PC-3 (cell line): ENCODE measurements around the gene KRTAP3-3. TPM values are rescaled to one million over a fixed set of nuclear protein-coding genes. Genes with fewer than 3 reads are reported as not detected.

Source experiments
- ATAC-seq: fragments of 200-7000 bp; cut with Tn5 transposase; 2 replicates; pipeline ENCODE4 v1.9.1; 2020; ENCODE audit warnings: mild to moderate bottlenecking, moderate library complexity
- BruUV-seq: library from RNA; stranded (reverse); fragments of 400-500 nt; replicated peaks from 2 replicates; lab custom pipeline; 2021; lab: Mats Ljungman, UMichigan
- CTCF ChIA-PET: fragments of 300-600 bp; sonication (Branson Sonifier 250); formaldehyde crosslinking; loops from one replicate; lab custom pipeline; 2022; ENCODE audit warnings: antibody characterized with exemption; lab: Charles Lee
- POLR2A ChIA-PET: fragments of 300-600 bp; sonication (Branson Sonifier 250); formaldehyde crosslinking; loops from one replicate; lab custom pipeline; 2022; ENCODE audit warnings: antibody characterized with exemption; ENCODE audit not compliant: unreplicated experiment; lab: Charles Lee
- DNase-seq: peaks from one replicate; pipeline ENCODE4 v3.0.0-alpha.2; 2015
- H2AFZ ChIP-seq: fragments of 300-600 bp; sonication (generic); 2 replicates; pipeline ENCODE4 v1.6.0; 2016; ENCODE audit warnings: antibody characterized with exemption, low read length
- H3F3A ChIP-seq: fragments of 300-600 bp; sonication (generic); one replicate; pipeline ENCODE4 v1.6.0; 2017; ENCODE audit warnings: antibody characterized with exemption, low read length, control low read depth, mild to moderate bottlenecking; ENCODE audit not compliant: unreplicated experiment
- H3K27ac ChIP-seq: fragments of 300-600 bp; sonication (generic); 2 replicates; pipeline ENCODE4 v1.5.1; 2016; ENCODE audit warnings: mild to moderate bottlenecking, low read length
- H3K27me3 ChIP-seq: fragments of 300-600 bp; sonication (generic); 2 replicates; pipeline ENCODE4 v1.6.1; 2016; ENCODE audit warnings: low read length, mixed read lengths
- H3K36me3 ChIP-seq: fragments of 300-600 bp; sonication (generic); 2 replicates; pipeline ENCODE4 v1.6.1; 2016; ENCODE audit warnings: low read depth, mixed run types, low read length, mixed read lengths
- H3K4me1 ChIP-seq: fragments of 300-600 bp; sonication (generic); 2 replicates; pipeline ENCODE4 v1.5.1; 2016; ENCODE audit warnings: low read length; ENCODE audit not compliant: insufficient read depth
- H3K4me2 ChIP-seq: fragments of 300-600 bp; sonication (generic); 2 replicates; pipeline ENCODE4 v1.6.0; 2016; ENCODE audit warnings: low read length
- H3K4me3 ChIP-seq: fragments of 300-600 bp; sonication (generic); 2 replicates; pipeline ENCODE4 v1.5.1; 2016; ENCODE audit warnings: mild to moderate bottlenecking, low read length, mixed read lengths
- H3K79me2 ChIP-seq: fragments of 300-600 bp; sonication (generic); 2 replicates; pipeline ENCODE4 v1.6.1; 2017; ENCODE audit warnings: low read length, mixed read lengths
- H3K9ac ChIP-seq: fragments of 300-600 bp; sonication (generic); 2 replicates; pipeline ENCODE4 v1.6.0; 2016; ENCODE audit warnings: mild to moderate bottlenecking, low read length
- H3K9me2 ChIP-seq: fragments of 300-600 bp; sonication (generic); replicated peaks from 2 replicates; pipeline ENCODE4 v1.6.1; 2016; ENCODE audit warnings: mixed run types, low read length, mixed read lengths
- H3K9me3 ChIP-seq: fragments of 300-600 bp; sonication (generic); 2 replicates; pipeline ENCODE4 v1.6.1; 2016; ENCODE audit warnings: low read length, mixed read lengths
- H4K20me1 ChIP-seq: fragments of 300-600 bp; sonication (generic); 2 replicates; pipeline ENCODE4 v1.6.1; 2016; ENCODE audit warnings: low read length, mixed read lengths
- EZH2 ChIP-seq: fragments of 300-600 bp; sonication (generic); IDR thresholded peaks from one replicate; pipeline ENCODE4 v1.6.1; 2017; ENCODE audit warnings: antibody characterized with exemption, mild to moderate bottlenecking, low read length; ENCODE audit not compliant: unreplicated experiment
- EZH2phosphoT487 ChIP-seq: fragments of 300-600 bp; sonication (generic); IDR thresholded peaks from 2 replicates; pipeline ENCODE4 v1.6.1; 2018; ENCODE audit warnings: mild to moderate bottlenecking, antibody characterized with exemption, low read length, borderline replicate concordance
- intact Hi-C: fragments of 100-400 bp; cut with micrococcal nuclease; formaldehyde crosslinking; loops from 2 replicates; pipeline ENCODE4 v1.9.0; 2023
- total RNA-seq: library from RNA; depleted of rRNA; stranded (reverse); fragments of >200 nt; gene quantifications from 2 replicates; pipeline ENCODE4 v1.2.3, GENCODE V29; 2014
- TF ChIP-seq, protein P1 (sequence below): fragments of 300-600 bp; sonication (generic); conservative IDR thresholded peaks from 2 replicates; pipeline ENCODE4 v1.5.1; 2017; ENCODE audit warnings: antibody characterized with exemption, low read depth, mild to moderate bottlenecking, low read length

KRTAP3-3 gene
- total RNA-seq, 1 experiment from 2014 or later: not detected

GRCh38 chr17:40992666-40993065 lies 1.3 kb downstream of the KRTAP3-3 start:
- no peaks in the 10 kb centered on the region for H3K27me3 ChIP-seq
- H4K20me1 ChIP-seq: no peaks in the 10 kb centered on the region
- no peak for DNase-seq
- H3K36me3 ChIP-seq: no peaks in the 10 kb centered on the region
- POLR2A ChIA-PET: no interaction called here
- no peak for ATAC-seq
- H3K79me2 ChIP-seq: no peaks in the 10 kb centered on the region
- no peak overlapping the region for H3K4me2 ChIP-seq
- CTCF ChIA-PET: no interaction called here
- TF ChIP-seq EZH2 (no peak), EZH2phosphoT487 (no peak)
- TF ChIP-seq, protein P1, sequence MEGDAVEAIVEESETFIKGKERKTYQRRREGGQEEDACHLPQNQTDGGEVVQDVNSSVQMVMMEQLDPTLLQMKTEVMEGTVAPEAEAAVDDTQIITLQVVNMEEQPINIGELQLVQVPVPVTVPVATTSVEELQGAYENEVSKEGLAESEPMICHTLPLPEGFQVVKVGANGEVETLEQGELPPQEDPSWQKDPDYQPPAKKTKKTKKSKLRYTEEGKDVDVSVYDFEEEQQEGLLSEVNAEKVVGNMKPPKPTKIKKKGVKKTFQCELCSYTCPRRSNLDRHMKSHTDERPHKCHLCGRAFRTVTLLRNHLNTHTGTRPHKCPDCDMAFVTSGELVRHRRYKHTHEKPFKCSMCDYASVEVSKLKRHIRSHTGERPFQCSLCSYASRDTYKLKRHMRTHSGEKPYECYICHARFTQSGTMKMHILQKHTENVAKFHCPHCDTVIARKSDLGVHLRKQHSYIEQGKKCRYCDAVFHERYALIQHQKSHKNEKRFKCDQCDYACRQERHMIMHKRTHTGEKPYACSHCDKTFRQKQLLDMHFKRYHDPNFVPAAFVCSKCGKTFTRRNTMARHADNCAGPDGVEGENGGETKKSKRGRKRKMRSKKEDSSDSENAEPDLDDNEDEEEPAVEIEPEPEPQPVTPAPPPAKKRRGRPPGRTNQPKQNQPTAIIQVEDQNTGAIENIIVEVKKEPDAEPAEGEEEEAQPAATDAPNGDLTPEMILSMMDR: no peak
- no peaks in the 10 kb centered on the region for H3K4me1 ChIP-seq
- BruUV-seq: no TSS peak
- no peaks in the 10 kb centered on the region for H3K9me3 ChIP-seq
- H3K27ac ChIP-seq: no peak overlapping the region
- no peaks in the 10 kb centered on the region for H3F3A ChIP-seq
- no peak overlapping the region for H3K4me3 ChIP-seq
- H2AFZ ChIP-seq: no peak overlapping the region
- H3K9me2 ChIP-seq: no peaks in the 10 kb centered on the region
- intact Hi-C loops: no loop called here
- H3K9ac ChIP-seq: no peak overlapping the region

DNA sequence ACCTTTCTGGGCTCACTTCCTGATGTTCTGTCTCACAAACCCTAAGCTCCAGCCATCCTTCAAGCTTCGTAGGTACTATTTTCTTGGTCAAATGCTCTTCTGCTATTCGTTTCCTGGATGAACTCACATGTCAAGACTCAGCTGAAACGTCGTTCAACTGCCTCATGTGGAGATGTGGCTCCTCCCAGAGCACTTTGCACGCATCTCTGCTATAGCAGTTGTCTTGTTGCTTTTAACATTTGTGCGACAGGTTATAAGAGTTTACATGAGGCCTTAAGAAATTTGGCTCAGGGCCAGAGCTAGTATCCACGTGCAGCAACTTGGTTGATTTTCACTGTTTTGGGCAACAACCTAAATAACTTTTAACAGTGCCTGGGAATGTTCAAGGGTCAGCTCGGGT lies 7.0 kb downstream of the KRTAP3-3 start:
- no peak overlapping the region for H3K4me3 ChIP-seq
- no peak for ATAC-seq
- POLR2A ChIA-PET: no interaction called here
- CTCF ChIA-PET: no interaction called here
- intact Hi-C loops: no loop called here
- H3K27me3 ChIP-seq: no peaks in the 10 kb centered on the region
- H3F3A ChIP-seq: no peaks in the 10 kb centered on the region
- H3K9me3 ChIP-seq: no peaks in the 10 kb centered on the region
- H3K79me2 ChIP-seq: no peaks in the 10 kb centered on the region
- no peaks in the 10 kb centered on the region for H3K36me3 ChIP-seq
- no peaks in the 10 kb centered on the region for H3K4me1 ChIP-seq
- no TSS peak for BruUV-seq
- no peak overlapping the region for H3K27ac ChIP-seq
- H3K9ac ChIP-seq: no peak overlapping the region
- no peaks in the 10 kb centered on the region for H3K9me2 ChIP-seq
- H3K4me2 ChIP-seq: no peak overlapping the region
- TF ChIP-seq, protein P1: no peak
- TF ChIP-seq EZH2phosphoT487: no peak
- no peak for TF ChIP-seq EZH2
- no peak overlapping the region for H2AFZ ChIP-seq
- DNase-seq: no peak
- no peaks in the 10 kb centered on the region for H4K20me1 ChIP-seq

DNA sequence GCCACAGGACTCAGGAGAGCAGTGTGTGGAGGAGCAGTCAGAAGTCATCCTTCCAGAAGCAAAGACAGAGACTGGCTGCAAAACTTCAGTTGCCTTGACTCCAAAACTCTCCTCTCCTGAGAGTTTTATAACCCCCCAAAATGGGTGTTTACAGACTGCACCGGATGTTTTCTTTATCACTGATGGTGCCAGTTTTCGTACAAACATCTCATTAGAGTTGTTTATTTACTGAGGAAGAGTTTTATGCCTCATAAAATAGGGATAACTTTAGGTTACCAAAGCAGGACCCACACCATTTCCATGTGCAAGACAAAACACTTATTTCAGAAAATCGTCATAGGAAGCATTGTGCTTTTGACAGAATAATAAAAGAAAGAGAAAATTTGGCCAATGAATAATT lies 9.7 kb downstream of the KRTAP3-3 start, which contains the start of gene KRT40:
Gene KRT40 (minus strand): TSS at position 101 of the 400 bp plus-strand sequence. CDS start 53 bp downstream, at position 48.
- DNase-seq (no peak), ATAC-seq (no peak)
- POLR2A ChIA-PET: no interaction called here
- H3F3A ChIP-seq: no peaks in the 10 kb centered on the region
- no peaks in the 10 kb centered on the region for H4K20me1 ChIP-seq
- no TSS peak for BruUV-seq
- CTCF ChIA-PET: no interaction called here
- no peak within 1 kb of the TSS for H3K4me3 ChIP-seq
- intact Hi-C loops: no loop called here
- H3K9me2 ChIP-seq: no peaks in the 10 kb centered on the region
- no peaks in the 10 kb centered on the region for H3K79me2 ChIP-seq
- no peaks in the 10 kb centered on the region for H3K36me3 ChIP-seq
- TF ChIP-seq, protein P1: no peak
- no peak for TF ChIP-seq EZH2phosphoT487
- TF ChIP-seq EZH2: no peak
- no peak within 1 kb of the TSS for H3K9ac ChIP-seq
- H3K27ac ChIP-seq: no peak within 1 kb of the TSS
- H3K4me2 ChIP-seq: no peak within 1 kb of the TSS
- H3K4me1 ChIP-seq: no peaks in the 10 kb centered on the region
- H2AFZ ChIP-seq: no peak within 1 kb of the TSS
- H3K9me3 ChIP-seq: no peaks in the 10 kb centered on the region
- H3K27me3 ChIP-seq: no peaks in the 10 kb centered on the region
